Measurements from ENCODE around the gene HOXC13. TPM values are rescaled to one million over a fixed set of nuclear protein-coding genes. Genes with fewer than 3 reads are reported as not detected.
A peak's percentile ranks its signal among the peaks of the same experiment; 100 is the strongest.

Gene HOXC13
- total RNA-seq, 1 experiment from 2014 or later: 0.09 TPM

DNA sequence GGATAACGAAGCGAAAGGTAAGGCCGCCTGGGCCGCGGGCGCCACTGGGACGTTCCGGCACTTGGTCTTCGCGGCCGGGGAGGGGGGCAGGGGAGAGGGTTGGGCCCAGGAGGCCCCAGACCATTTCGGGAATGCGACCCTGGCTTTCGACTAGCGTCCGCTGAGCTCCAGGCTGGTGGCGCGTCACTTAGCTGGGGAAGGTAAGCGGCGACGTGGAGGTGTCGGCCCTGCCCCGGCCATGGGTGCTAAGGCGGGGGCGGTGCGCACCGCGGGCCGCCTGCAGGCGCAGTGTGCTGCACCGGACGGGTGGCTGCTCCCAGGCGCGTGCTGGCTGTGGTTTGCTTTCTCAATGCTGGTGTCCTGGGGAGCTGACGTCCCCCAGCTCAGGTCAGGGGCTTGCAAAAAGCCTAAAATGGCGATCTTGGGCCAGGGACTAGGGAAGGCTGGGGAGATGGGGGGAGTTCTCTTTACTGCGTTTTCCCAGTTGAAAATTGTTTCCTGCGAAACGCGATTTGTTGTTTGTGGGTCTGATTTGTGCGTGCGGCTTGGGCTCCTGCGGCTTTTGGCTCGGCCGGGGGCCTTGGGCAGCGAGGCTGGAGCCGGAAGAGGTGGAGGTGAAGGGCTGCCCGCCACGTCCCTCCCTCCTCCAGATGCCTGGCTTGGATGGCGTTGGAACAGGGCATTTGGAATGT is 47.5 kb downstream of the HOXC13 start:
- Mint-ChIP-seq H3K36me3 (no peaks in the 10 kb centered on the region), H3K27ac (no peak overlapping the region), H3K9me3 (no peaks in the 10 kb centered on the region), H3K27me3 (ENCODE audit: low read depth) (peaks cover 100% of the 10 kb centered on the region), H3K4me3 (peak overlapping the region; percentile 52), H3K4me1 (peaks cover 41% of the 10 kb centered on the region)
- DNase-seq (ENCODE audit: low spot score) (no peak), ATAC-seq (peak; percentile 8; the same call in 1 of the 2 replicates)
- CTCF ChIA-PET: interaction anchor here (1.0 to 5.1 kb wide), 14 partner anchors 9 to 230 kb away, joined by 3 to 43 read pairs (median 10); partner anchors contain the start of genes HOXC5, HOXC8 and HOXC9
- TF ChIP-seq SMAD4 (CRISPR knock-in tag; IDR thresholded peaks at IDR 0.05) (0 out of 2 replicates have a peak, but pooled peaks have one; percentile 13), ZNF138 (CRISPR knock-in tag; conservative IDR thresholded peaks at IDR 0.05) (no peak)
- POLR2A ChIA-PET: interaction anchor here (0.6 to 0.9 kb wide), 2 partner anchors 32 to 1129 kb away, joined by 3 to 4 read pairs; no protein-coding TSS in a partner anchor

- TF ChIP-seq, protein P1, sequence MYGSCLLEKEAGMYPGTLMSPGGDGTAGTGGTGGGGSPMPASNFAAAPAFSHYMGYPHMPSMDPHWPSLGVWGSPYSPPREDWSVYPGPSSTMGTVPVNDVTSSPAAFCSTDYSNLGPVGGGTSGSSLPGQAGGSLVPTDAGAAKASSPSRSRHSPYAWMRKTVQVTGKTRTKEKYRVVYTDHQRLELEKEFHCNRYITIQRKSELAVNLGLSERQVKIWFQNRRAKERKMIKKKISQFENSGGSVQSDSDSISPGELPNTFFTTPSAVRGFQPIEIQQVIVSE (CRISPR knock-in tag; IDR thresholded peaks at IDR 0.05; ENCODE audit: borderline replicate concordance): no peak
- 0 out of 2 replicates have a peak overlapping the region, but pooled peaks have one; percentile 50 for H3K4me3 Mint-ChIP-seq
- H3K9me3 Mint-ChIP-seq: no peaks in the 10 kb centered on the region
- ChIA-PET POLR2A (interaction anchor here (0.6 kb wide), 1 partner anchor 1128 kb away, joined by 4 read pairs; no protein-coding TSS in a partner anchor), CTCF (interaction anchor here (0.9 to 5.1 kb wide), 8 partner anchors 13 to 228 kb away, joined by 3 to 43 read pairs (median 22); partner anchors contain the start of genes HOXC5, HOXC8 and HOXC9)
- peaks cover 100% of the 10 kb centered on the region for H3K27me3 Mint-ChIP-seq (ENCODE audit: low read depth)
- DNase-seq (ENCODE audit: low spot score): no peak
- no peak overlapping the region for H3K27ac Mint-ChIP-seq
- H3K36me3 Mint-ChIP-seq: no peaks in the 10 kb centered on the region
- ATAC-seq: no peak
- H3K4me1 Mint-ChIP-seq: peaks cover 42% of the 10 kb centered on the region
These were observed 48.3 kb downstream of the HOXC13 start for GRCh38 chr12:53986686-53987483.

DNA sequence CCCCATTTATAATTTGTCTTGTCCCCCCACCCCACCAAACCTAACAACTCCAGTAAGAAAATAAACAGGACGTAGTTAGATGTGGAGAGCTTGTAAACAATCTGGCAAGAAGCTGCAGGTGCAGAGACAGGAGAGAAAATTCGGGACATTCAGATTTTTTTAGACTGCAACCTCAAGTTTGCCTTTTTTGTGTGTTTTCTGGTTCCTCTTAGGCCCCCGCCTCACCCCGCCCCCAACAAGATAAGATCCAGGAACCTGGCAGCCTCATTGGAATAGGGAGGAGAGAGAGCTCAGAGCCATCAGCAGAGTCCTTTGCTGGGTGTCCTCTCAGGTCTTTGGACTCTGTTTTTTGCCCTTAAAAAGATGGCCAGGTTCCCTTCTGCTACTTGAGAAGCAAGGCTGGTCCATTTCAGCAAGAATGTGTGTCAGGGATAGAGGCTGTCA is 49.2 kb downstream of the HOXC13 start:
- ChIA-PET POLR2A (no interaction called here), CTCF (interaction anchor here (0.5 to 5.1 kb wide), 10 partner anchors 12 to 336 kb away, joined by 3 to 36 read pairs (median 4); partner anchors contain the start of genes HOXC11, HOXC5, HOXC8 and HOXC9)
- no peak for DNase-seq (ENCODE audit: low spot score)
- TF ChIP-seq ATF3 (CRISPR knock-in tag; conservative IDR thresholded peaks at IDR 0.05) (no peak), SOX15 (CRISPR knock-in tag; IDR thresholded peaks at IDR 0.05) (no peak), NR1H2 (CRISPR knock-in tag; IDR thresholded peaks at IDR 0.05) (no peak)
- TF ChIP-seq, protein P2, sequence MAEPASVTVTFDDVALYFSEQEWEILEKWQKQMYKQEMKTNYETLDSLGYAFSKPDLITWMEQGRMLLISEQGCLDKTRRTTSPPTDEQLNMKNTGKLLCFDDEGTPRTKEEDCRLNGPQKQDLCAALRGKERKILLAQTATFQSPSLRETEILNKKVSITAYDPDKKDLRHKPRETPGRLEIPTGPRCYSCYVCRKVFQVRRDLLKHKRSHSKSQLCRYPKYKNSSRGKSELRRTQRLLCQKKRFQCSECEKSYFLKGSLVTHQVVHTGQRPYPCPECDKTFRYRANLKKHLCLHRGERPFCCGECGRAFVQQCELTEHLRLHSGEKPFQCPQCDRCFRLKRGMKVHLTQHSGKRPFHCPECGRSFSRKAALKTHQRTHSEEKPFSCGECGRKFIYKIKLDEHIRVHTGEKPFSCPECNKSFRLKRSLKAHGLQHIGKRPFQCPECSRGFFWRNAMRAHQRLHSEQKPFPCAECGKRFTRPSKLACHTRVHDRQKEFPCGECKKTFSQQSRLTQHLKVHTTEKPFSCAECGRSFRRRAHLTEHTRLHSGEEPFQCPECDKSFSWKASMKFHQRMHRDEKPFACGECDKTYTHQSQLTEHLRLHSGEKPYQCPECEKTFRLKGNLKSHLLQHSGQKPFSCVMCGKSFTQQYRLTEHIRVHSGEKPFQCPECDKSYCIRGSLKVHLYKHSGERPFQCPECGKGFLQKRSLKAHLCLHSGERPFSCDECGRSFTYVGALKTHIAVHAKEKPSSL (CRISPR knock-in tag; conservative IDR thresholded peaks at IDR 0.05): no peak
- peaks cover 100% of the 10 kb centered on the region for H3K27me3 Mint-ChIP-seq (ENCODE audit: low read depth)
- no peaks in the 10 kb centered on the region for H3K9me3 Mint-ChIP-seq
- H3K4me3 Mint-ChIP-seq: no peak overlapping the region
- H3K27ac Mint-ChIP-seq: no peak overlapping the region
- H3K36me3 Mint-ChIP-seq: no peaks in the 10 kb centered on the region
- peaks cover 39% of the 10 kb centered on the region for H3K4me1 Mint-ChIP-seq
- ATAC-seq: no peak

DNA sequence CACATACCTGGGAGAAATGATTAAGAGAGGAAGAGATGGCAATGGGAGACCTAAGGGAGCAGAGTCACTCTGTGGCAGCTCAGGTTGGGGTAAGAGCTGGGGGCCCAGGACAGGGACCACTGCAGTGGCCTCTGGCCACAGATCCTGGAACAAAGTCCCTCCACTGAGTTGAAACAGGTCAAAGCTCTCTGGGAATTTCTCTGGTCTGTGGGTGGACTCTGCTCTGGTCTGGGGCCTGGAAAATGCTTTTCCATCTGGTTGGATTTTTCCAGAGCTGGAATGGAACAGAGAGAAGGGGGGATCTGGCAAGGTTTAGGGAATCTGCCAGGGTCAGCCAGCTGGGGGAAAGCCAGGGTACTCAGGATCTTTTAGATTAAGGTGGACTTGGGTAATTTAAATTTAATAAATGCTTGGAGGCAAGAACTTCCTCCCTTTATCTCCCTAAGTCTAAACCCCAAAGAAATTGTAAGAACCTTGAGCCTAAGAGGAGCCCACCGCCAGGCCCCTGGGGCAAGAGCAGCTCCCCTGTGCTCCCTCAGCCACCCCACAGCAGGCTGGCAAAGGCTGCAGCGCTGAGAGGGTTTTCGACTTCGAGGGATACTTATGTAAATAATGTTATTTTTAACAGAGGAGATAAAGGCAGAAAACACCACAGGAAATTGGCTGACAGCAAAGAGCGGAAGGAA is 50.1 kb downstream of the HOXC13 start:
- no peaks in the 10 kb centered on the region for H3K9me3 Mint-ChIP-seq
- H3K36me3 Mint-ChIP-seq: no peaks in the 10 kb centered on the region
- DNase-seq (ENCODE audit: low spot score) (no peak), ATAC-seq (no peak)
- POLR2A ChIA-PET: no interaction called here
- H3K4me1 Mint-ChIP-seq: peaks cover 34% of the 10 kb centered on the region
- CTCF ChIA-PET: interaction anchor here (0.5 to 5.1 kb wide), 10 partner anchors 12 to 335 kb away, joined by 3 to 36 read pairs (median 4); partner anchors contain the start of genes HOXC11, HOXC5, HOXC8 and HOXC9
- H3K4me3 Mint-ChIP-seq: no peak overlapping the region
- H3K27ac Mint-ChIP-seq: no peak overlapping the region
- peaks cover 100% of the 10 kb centered on the region for H3K27me3 Mint-ChIP-seq (ENCODE audit: low read depth)
- TF ChIP-seq SMAD3 (CRISPR knock-in tag; IDR thresholded peaks at IDR 0.05; ENCODE audit: borderline replicate concordance) (no peak), ELF4 (CRISPR knock-in tag; IDR thresholded peaks at IDR 0.05; ENCODE audit: low read depth) (no peak), ZNF512 (CRISPR knock-in tag; IDR thresholded peaks at IDR 0.05; ENCODE audit: borderline replicate concordance) (no peak), IRF2 (CRISPR knock-in tag; IDR thresholded peaks at IDR 0.05; ENCODE audit: borderline replicate concordance, low read depth) (no peak), GRHL2 (CRISPR knock-in tag; IDR thresholded peaks at IDR 0.05; ENCODE audit: insufficient replicate concordance, severe bottlenecking) (no peak), GTF2I (CRISPR knock-in tag; conservative IDR thresholded peaks at IDR 0.05) (no peak), SOX15 (CRISPR knock-in tag; IDR thresholded peaks at IDR 0.05) (no peak), ZNF671 (CRISPR knock-in tag; IDR thresholded peaks at IDR 0.05) (no peak), RELA (CRISPR knock-in tag; IDR thresholded peaks at IDR 0.05; ENCODE audit: borderline replicate concordance) (no peak), EMX1 (CRISPR knock-in tag; IDR thresholded peaks at IDR 0.05) (no peak), ATF1 (CRISPR knock-in tag; IDR thresholded peaks at IDR 0.05) (no peak), ZNF138 (CRISPR knock-in tag; conservative IDR thresholded peaks at IDR 0.05) (no peak)
- TF ChIP-seq, protein P3, sequence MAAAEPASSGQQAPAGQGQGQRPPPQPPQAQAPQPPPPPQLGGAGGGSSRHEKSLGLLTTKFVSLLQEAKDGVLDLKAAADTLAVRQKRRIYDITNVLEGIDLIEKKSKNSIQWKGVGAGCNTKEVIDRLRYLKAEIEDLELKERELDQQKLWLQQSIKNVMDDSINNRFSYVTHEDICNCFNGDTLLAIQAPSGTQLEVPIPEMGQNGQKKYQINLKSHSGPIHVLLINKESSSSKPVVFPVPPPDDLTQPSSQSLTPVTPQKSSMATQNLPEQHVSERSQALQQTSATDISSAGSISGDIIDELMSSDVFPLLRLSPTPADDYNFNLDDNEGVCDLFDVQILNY (CRISPR knock-in tag; IDR thresholded peaks at IDR 0.05): no peak
